Measurements from ENCODE around the gene KRTAP5-9.

- TF ChIP-seq CTCF (IDR thresholded peaks at IDR 0.05) = no peak
- no peak for TF ChIP-seq POLR2A (IDR thresholded peaks at IDR 0.05)
These were observed 17.9 kb downstream of the KRTAP5-9 start for GRCh38 chr11:71566081-71566620.
